HUES6 (cell line): ENCODE data around the gene DYNC1H1.
A peak's percentile ranks its signal among the peaks of the same experiment; 100 is the strongest.

Source experiments
- H3K27ac ChIP-seq: 2 replicates; pipeline ENCODE4 v1.7.0; 2013; ENCODE audit warnings: low read depth, mild to moderate bottlenecking, low read length, inconsistent platforms
- H3K27me3 ChIP-seq: 2 replicates; pipeline ENCODE4 v1.6.1; 2013; ENCODE audit warnings: low read length; ENCODE audit not compliant: control insufficient read depth, insufficient read depth
- H3K36me3 ChIP-seq: 2 replicates; pipeline ENCODE4 v1.6.1; 2013; ENCODE audit warnings: low read length; ENCODE audit not compliant: control insufficient read depth, insufficient read depth
- H3K4me1 ChIP-seq: 2 replicates; pipeline ENCODE4 v1.6.1; 2013; ENCODE audit warnings: low read length; ENCODE audit not compliant: control insufficient read depth, insufficient read depth
- H3K4me3 ChIP-seq: 2 replicates; pipeline ENCODE4 v1.5.1; 2013; ENCODE audit warnings: low read depth, low read length
- H3K9ac ChIP-seq: one replicate; pipeline ENCODE4 v1.6.1; 2013; ENCODE audit warnings: mild to moderate bottlenecking, low read length
- H3K9me3 ChIP-seq: 2 replicates; pipeline ENCODE4 v1.6.1; 2013; ENCODE audit warnings: low read depth, low read length; ENCODE audit not compliant: control insufficient read depth, insufficient read depth

Gene DYNC1H1

DNA sequence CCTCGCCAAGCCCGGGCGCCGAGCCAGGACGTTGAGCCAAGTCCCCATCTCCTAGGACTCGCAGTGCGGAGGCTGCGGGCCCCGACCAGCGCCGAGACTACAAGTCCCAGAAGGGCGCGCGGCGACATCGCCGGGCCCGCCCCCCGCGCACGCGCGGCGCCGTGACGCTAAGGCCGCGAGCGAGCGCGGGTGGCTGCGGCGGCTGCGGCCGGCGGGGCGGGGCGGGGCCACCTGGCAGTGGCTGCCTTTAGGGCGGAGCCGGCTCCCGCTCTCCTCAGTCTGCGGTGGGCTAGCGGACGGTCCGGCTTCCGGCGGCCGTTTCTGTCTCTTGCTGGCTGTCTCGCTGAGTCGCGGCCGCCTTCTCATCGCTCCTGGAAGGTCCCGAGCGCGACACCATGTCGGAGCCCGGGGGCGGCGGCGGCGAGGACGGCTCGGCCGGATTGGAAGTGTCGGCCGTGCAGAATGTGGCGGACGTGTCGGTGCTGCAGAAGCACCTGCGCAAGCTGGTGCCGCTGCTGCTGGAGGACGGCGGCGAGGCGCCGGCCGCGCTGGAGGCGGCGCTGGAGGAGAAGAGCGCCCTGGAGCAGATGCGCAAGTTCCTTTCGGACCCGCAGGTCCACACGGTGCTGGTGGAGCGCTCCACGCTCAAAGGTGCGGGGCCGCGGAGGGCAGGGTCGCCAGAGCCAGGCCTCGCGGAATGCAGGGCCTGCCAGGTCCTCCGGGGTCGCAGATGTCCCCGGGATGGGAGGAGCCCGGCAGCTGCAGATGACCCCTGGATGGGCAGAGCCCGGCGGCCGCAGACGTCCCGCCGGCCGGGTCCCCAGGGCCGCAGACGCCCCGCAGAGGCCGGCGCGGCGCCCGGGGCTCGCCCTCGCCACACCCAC is at the start of gene DYNC1H1:
Gene DYNC1H1, plus strand, starts transcription at position 277 of the 884 bp plus-strand sequence. Its CDS starts 119 bp downstream, at position 396.
- Histone ChIP-seq H3K9me3 (no peaks in the 10 kb centered on the region), H3K27me3 (peaks cover 17% of the 10 kb centered on the region), H3K27ac (peak within 1 kb of the TSS; percentile 77; the same call in 1 of the 2 replicates), H3K4me3 (peak within 1 kb of the TSS; percentile 89), H3K36me3 (peaks cover 13% of the 10 kb centered on the region), H3K9ac (peak within 1 kb of the TSS; percentile 83), H3K4me1 (peaks cover 13% of the 10 kb centered on the region)

DNA sequence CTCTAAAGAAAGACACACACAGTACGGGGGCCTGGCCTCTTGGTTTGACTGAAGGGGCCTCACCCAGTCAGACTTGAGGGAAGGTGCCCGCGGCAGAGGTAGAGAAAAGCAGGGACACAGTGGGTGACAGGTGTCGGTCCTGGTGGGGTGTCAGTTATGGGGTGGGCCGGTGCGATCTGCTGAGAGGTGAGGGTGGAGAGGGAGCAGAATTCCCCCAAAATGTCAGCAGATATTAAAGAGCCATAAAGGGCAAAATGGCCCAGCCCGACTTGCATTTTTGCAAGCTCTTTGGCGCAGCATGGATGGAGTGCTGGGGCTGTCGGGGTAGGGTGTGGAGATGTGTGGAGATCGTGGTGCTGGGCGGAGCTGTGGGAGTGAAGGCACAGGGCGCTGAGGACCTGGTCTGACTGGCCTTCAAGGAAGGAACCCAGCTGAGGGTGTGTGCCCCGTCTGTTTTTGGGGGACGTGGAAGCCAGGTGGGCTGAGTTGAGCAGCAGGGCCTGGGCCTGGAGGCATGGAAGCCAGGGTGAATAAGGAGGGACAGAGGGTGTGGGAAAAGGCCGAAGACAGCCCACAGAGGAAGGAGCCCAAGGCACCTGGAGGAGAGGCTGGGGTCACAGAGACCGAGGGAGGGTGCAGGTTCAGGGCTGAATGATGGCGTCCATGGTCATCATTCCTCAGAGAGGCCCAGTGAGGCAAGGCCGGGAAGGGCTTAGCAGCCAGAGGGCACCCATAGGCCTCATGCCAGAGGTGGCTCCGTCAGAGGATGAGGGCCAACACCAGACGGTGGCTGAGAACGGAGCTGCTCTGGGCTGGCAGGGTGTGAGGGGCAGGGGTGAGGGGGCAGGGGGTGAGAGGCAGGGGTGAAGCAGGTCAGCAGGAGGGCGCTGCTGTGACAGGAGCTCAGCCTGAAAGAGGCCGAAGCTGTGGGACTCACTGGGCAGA is 48.2 kb upstream of the DYNC1H1 start:
- H3K9me3 ChIP-seq, result no peaks in the 10 kb centered on the region
- H3K9ac ChIP-seq, result no peak overlapping the region
- H3K4me3 ChIP-seq, result no peak overlapping the region
- no peaks in the 10 kb centered on the region for H3K27me3 ChIP-seq
- peaks cover 31% of the 10 kb centered on the region for H3K36me3 ChIP-seq
- H3K27ac ChIP-seq, result no peak overlapping the region
- H3K4me1 ChIP-seq, result peaks cover 31% of the 10 kb centered on the region

DNA sequence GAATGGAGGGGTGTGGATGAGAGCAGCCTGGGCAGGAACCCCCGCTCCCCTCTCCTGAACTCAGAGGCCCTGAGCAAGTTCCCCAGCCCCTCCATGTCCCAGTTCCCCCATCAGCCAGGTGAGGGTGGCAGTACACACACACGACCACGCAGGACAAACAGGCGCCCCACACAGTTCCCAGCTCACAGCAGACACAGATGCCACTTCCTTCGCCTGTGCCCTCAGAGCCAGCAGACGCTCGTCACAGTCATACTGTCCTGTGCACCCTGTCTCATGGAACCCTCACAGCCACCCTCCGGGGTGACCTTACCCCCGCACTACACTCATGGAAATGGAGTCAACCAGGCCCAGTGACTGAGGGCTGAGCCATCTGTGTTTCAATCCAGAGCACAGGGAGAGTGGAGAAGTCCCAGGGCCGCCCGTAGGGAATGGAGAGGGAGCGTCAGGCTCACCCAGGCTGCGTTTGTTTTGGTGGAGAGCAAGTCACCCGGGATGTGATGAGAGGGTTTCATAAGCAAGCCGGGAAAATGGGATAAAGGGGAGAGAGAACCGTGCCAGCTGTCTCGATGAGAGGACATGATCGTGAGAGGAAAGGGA is 47.5 kb upstream of the DYNC1H1 start:
- Histone ChIP-seq H3K36me3 (peaks cover 30% of the 10 kb centered on the region), H3K9ac (peak overlapping the region; percentile 13), H3K4me3 (no peak overlapping the region), H3K27ac (no peak overlapping the region), H3K9me3 (no peaks in the 10 kb centered on the region), H3K27me3 (no peaks in the 10 kb centered on the region), H3K4me1 (peaks cover 31% of the 10 kb centered on the region)

DNA sequence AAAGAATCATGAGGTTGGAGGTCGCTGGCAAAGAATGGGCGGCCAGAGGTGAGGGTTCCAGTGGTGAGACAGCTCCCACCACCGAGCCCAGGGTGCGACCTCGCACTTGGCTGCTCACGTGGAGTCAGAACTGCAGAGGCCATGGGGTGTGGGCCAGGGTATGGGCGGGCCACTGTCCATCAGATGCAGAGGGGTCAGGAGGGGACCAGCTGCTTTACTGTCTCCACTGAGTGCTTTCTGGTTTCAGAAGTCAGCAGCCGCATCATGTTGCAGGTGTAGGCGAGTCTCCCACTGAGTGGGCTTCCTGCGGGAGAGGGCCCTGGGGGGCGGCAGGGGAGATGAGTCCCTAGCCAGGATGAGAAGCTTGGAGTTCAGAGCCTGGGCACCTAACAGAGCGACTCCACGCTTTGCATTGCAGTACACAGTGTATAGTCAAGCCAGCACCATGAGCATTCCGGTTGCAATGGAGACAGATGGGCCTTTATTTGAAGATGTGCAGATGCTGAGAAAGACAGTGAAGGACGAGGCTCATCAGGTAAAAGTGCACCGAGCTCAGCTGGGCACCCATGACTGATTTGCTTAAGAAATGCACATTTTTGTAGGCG is 46.9 kb upstream of the DYNC1H1 start:
- Histone ChIP-seq H3K4me3 (peak overlapping the region; percentile 39), H3K9ac (peak overlapping the region; percentile 27), H3K27ac (no peak overlapping the region; the same call in 1 of the 2 replicates), H3K27me3 (no peaks in the 10 kb centered on the region), H3K9me3 (no peaks in the 10 kb centered on the region), H3K4me1 (peaks cover 31% of the 10 kb centered on the region), H3K36me3 (peaks cover 26% of the 10 kb centered on the region)

DNA sequence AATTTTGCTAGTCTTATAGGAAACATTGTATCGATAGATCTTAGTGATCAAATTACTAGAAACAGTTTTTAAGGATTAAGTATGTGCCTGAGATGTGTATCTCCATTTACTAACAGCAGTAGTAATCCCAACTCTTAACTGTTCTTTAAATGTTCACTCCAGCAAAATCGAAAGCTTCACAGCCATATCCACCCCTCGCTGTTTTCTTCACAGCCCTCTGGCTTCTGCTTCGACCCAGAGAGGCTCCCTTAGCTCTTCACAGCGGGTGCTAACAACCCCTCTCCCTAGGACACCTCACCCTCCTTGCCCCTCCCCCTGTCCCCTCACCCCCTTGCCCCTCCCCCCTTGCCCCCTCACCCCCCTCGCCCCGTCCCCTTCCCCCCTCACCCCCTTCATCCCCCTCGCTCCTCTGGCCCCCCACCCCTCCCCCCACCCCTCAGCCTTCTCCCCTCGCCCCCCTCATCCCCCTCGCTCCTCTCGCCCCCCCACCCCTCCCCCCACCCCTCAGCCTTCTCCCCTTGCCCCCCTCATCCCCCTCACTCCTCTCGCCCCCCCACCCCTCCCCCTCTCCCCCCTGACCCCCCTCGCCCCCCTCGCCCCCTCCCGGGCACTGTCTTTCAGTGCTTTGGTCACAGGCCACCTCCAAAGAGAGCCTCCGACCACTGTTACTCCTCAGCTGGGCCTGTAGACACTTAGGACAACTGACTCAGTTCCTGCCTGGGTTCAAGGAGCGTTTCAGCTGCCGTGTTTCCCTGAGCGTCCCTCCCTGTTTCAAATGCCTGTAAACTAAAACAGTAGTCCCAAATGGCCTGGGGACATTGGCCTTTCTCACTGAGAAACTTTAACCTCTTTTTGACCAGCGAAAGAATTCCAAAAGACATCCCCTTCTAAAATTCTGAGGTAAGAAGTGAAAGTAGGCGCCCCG is 46.0 kb upstream of the DYNC1H1 start:
- Histone ChIP-seq H3K4me3 (peak overlapping the region; percentile 39), H3K4me1 (peaks cover 31% of the 10 kb centered on the region), H3K27ac (peak overlapping the region; percentile 73; the same call in 1 of the 2 replicates), H3K36me3 (peaks cover 20% of the 10 kb centered on the region), H3K27me3 (no peaks in the 10 kb centered on the region), H3K9me3 (no peaks in the 10 kb centered on the region), H3K9ac (peak overlapping the region; percentile 49)

DNA sequence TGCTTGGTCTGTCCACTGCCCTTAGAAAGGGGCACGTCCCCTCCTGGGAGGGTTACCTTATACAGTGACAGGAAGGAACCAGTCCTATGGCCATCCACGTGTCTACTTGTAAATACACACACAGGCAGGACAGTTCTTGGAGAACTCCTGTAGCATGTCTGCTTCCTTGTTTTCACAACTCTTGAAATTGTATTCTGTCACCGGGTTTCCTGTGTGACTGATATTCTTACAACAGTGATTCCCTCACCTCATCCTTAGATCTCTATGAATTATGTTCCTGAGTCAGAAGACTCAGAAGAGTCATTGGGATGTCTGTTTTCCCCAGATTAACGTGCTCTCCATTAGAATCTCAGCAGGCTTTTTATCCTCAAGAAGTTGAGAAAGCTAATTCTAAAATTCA is 44.1 kb upstream of the DYNC1H1 start:
- H3K9ac ChIP-seq, result no peak overlapping the region
- no peak overlapping the region for H3K4me3 ChIP-seq
- no peak overlapping the region for H3K27ac ChIP-seq
- peaks cover 4% of the 10 kb centered on the region for H3K36me3 ChIP-seq
- H3K4me1 ChIP-seq, result peaks cover 31% of the 10 kb centered on the region
- H3K27me3 ChIP-seq, result no peaks in the 10 kb centered on the region
- H3K9me3 ChIP-seq, result no peaks in the 10 kb centered on the region

DNA sequence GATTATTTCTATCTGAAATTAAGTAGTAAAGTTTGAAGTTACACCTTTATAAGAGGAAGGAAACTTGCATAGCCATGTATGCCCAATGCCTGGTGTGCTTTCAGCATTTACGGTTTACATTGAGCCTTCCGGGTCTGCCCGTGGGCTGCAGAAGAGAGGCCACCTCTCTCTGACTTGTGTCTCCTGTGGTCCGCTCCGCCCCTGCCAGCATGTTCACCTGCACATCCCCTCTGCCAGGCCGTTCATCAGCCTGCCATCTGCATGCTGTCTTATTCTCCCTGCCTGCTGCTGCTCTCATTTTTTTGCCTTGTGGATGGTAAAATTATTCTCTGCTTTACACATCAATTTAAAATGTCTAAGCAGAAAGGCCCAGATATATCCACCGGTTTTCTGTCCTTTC is 41.5 kb upstream of the DYNC1H1 start:
- Histone ChIP-seq H3K4me3 (no peak overlapping the region), H3K9me3 (no peaks in the 10 kb centered on the region), H3K27ac (no peak overlapping the region), H3K27me3 (no peaks in the 10 kb centered on the region), H3K36me3 (peaks cover 4% of the 10 kb centered on the region), H3K9ac (no peak overlapping the region), H3K4me1 (peaks cover 10% of the 10 kb centered on the region)

DNA sequence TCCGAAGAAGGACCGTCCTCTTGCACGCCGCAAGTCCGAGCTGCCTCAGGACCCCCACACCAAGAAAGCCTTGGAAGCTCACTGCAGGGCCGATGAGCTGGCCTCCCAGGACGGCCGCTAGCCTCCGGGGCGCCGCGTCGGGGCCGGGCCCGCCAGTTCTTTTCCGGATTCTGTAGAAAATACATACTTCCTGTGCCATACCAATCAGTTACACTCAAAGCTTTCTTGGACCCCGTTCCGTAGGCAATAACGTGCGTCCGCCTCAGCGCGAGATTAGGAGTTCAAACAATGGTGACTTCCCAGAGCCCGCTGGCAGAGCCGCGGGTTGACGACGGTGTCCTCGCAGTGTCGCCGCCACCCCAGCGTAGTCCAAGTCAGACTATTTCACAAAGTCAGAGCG is 39.2 kb upstream of the DYNC1H1 start:
- H3K9me3 ChIP-seq, result no peaks in the 10 kb centered on the region
- H3K9ac ChIP-seq, result no peak overlapping the region
- H3K27me3 ChIP-seq, result no peaks in the 10 kb centered on the region
- H3K36me3 ChIP-seq, result peaks cover 4% of the 10 kb centered on the region
- H3K4me3 ChIP-seq, result no peak overlapping the region
- H3K27ac ChIP-seq, result no peak overlapping the region
- no peaks in the 10 kb centered on the region for H3K4me1 ChIP-seq

DNA sequence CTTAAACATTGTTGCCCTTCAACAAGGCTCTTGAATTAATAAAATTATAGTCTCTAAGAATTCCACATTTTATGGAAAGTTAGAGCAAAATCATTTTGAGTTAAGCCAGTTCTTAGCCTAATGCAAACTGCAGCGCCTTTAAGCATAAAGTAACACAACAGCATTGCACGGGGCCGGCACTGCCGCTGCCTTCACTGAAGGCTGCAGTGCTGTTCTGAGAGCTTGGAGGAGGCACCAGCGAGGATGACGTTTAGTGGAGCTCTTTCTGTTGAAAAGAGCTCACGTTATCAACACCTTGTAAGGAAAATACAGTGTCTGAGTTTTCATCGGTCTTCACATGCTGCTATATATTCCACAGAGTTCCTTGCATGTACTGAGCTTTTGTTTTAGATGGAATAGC is 38.3 kb upstream of the DYNC1H1 start:
- Histone ChIP-seq H3K4me1 (no peaks in the 10 kb centered on the region), H3K4me3 (no peak overlapping the region), H3K27ac (no peak overlapping the region), H3K9ac (no peak overlapping the region), H3K27me3 (no peaks in the 10 kb centered on the region), H3K9me3 (no peaks in the 10 kb centered on the region), H3K36me3 (peaks cover 4% of the 10 kb centered on the region; the same call in 1 of the 2 replicates)
